ENCODE data around the gene SIGLEC5. TPM values are rescaled to one million over a fixed set of nuclear protein-coding genes. Genes with fewer than 3 reads are reported as not detected.

SIGLEC5 gene
- total and polyA plus RNA-seq, 2 of the 4 experiments (the other 2 are of a cell fraction): not detected

GRCh38 chr19:51651216-51651846, 21.1 kb upstream of the SIGLEC5 start:
- Histone ChIP-seq H3K14ac (replicated peaks; ENCODE audit: low read depth, low read length) (no peak overlapping the region), H3K36me3 (ENCODE audit: control insufficient read depth, insufficient read depth, low read length) (no peaks in the 10 kb centered on the region), H4K20me1 (ENCODE audit: insufficient read depth, low read length) (no peaks in the 10 kb centered on the region), H3K4ac (ENCODE audit: low read depth, low read length) (no peak overlapping the region), H3K4me3 (ENCODE audit: insufficient read depth, low read depth, low read length) (no peak overlapping the region), H3K4me2 (ENCODE audit: low read depth, low read length) (no peak overlapping the region), H4K91ac (ENCODE audit: insufficient read depth, low read depth, low read length) (no peak overlapping the region), H3K9me1 (ENCODE audit: insufficient read depth, low read length) (no peaks in the 10 kb centered on the region), H3K56ac (ENCODE audit: extremely low read depth, insufficient read depth, low read length) (no peak overlapping the region), H3K27ac (ENCODE audit: insufficient read depth, low read length) (no peak overlapping the region), H3K79me1 (ENCODE audit: low read depth in 1 of 2, low read length in 2 of 2) (no peaks in the 10 kb centered on the region), H4K5ac (ENCODE audit: low read depth, low read length) (no peak overlapping the region), H2BK20ac (ENCODE audit: low read depth, low read length) (no peak overlapping the region), H2AK9ac (replicated peaks; ENCODE audit: low read depth, low read length, poor library complexity) (no peak overlapping the region), H3K9me3 (ENCODE audit: control insufficient read depth, insufficient read depth, low read length) (no peaks in the 10 kb centered on the region), H2AK5ac (ENCODE audit: low read depth, low read length) (no peak overlapping the region), H2AFZ (replicated peaks; ENCODE audit: low read length, poor library complexity) (no peak overlapping the region), H3K27me3 (ENCODE audit: control insufficient read depth, insufficient read depth, low read length) (no peaks in the 10 kb centered on the region), H3K23ac (ENCODE audit: low read depth, low read length) (no peak overlapping the region), H2BK5ac (ENCODE audit: low read depth, low read length, poor library complexity, severe bottlenecking) (no peak overlapping the region), H3K4me1 (ENCODE audit: control insufficient read depth, insufficient read depth, low read length) (no peaks in the 10 kb centered on the region), H2BK120ac (ENCODE audit: low read depth, low read length) (no peak overlapping the region), H3K18ac (ENCODE audit: low read depth, low read length) (no peak overlapping the region), H2BK15ac (ENCODE audit: low read depth, low read length) (no peak overlapping the region), H4K8ac (ENCODE audit: low read depth in 2 of 2, low read length in 2 of 2) (no peak overlapping the region), H3K9ac (ENCODE audit: low read depth, low read length) (no peak overlapping the region)
- dilution Hi-C loops (cut with HindIII; ENCODE audit: low sequenced_read_pairs, unreplicated experiment) (no loop called here), in situ Hi-C loops (cut with MboI; ENCODE audit: low sequenced_read_pairs) (no loop called here), intact Hi-C loops (cut with micrococcal nuclease) (no loop called here)
- WGBS, 2 experiments (ENCODE audit: extremely low coverage in 2 of 2, insufficient read length in 1 of 2): no CpG with 5 or more reads among the region's 7 CpGs
- no peak for ATAC-seq (ENCODE audit: low read depth)
- DNase-seq: no peak
- POLR2A ChIA-PET (ENCODE audit: unreplicated experiment): no interaction called here
- CTCF ChIA-PET: interaction anchor here (1.0 kb wide), 1 partner anchor 493 kb away, joined by 3 read pairs; no protein-coding TSS in a partner anchor
- no peak for TF ChIP-seq RCOR1 (IDR thresholded peaks at IDR 0.05; ENCODE audit: insufficient replicate concordance, low read length)
- no peak for TF ChIP-seq POLR2A (IDR thresholded peaks at IDR 0.05; ENCODE audit: low read depth, low read length)
- no peak for TF ChIP-seq CTCF (conservative IDR thresholded peaks at IDR 0.05; ENCODE audit: low read depth, low read length)
- TF ChIP-seq MAFK (IDR thresholded peaks at IDR 0.05; ENCODE audit: low read depth, low read length): no peak
- no peak for TF ChIP-seq CHD1 (IDR thresholded peaks at IDR 0.05; ENCODE audit: low read depth, low read length)
- TF ChIP-seq CEBPB (IDR thresholded peaks at IDR 0.05; ENCODE audit: low read depth, low read length): no peak
- TF ChIP-seq ELK1 (IDR thresholded peaks at IDR 0.05; ENCODE audit: borderline replicate concordance, low read depth, low read length): no peak
- no peak for TF ChIP-seq MXI1 (IDR thresholded peaks at IDR 0.05; ENCODE audit: borderline replicate concordance, low read depth, low read length)
- no peak for TF ChIP-seq MAZ (IDR thresholded peaks at IDR 0.05; ENCODE audit: borderline replicate concordance, low read depth, low read length)
- TF ChIP-seq USF2 (IDR thresholded peaks at IDR 0.05; ENCODE audit: low read depth, low read length): no peak
- no peak for TF ChIP-seq BHLHE40 (IDR thresholded peaks at IDR 0.05; ENCODE audit: low read depth, low read length)
- TF ChIP-seq RAD21 (IDR thresholded peaks at IDR 0.05; ENCODE audit: low read length): no peak
- TF ChIP-seq FOS (IDR thresholded peaks at IDR 0.05; ENCODE audit: low read depth, low read length): no peak
- no peak for TF ChIP-seq SMC3 (IDR thresholded peaks at IDR 0.05; ENCODE audit: low read depth, low read length)
- TF ChIP-seq NFE2L2 (IDR thresholded peaks at IDR 0.05; ENCODE audit: low read depth, low read length): no peak
- no TSS peak for BruUV-seq (replicated peaks)
